ENCODE results near the gene NEDD1.
A peak's percentile ranks its signal among the peaks of the same experiment; 100 is the strongest.

The NEDD1 gene

DNA sequence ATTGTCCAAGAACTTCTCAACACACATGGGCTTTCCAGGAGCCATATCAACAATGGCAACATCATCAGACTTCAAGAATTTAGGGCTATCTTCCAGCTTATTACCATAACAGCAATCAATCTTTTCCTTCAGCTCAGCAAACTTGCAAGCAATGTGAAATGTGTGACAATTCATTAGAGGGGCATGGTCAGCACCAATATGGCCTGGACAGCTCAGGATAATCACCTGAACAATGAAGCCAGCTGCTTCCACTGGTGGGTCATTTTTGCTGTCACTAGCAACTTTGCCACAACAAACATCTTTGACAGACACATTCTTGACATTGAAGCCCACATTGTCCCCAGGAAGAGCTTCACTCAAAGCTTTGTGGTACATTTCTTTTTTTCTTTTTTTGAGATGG is 5.9 kb upstream of the NEDD1 start:
- DNase-seq (ENCODE audit: low read depth in 2 of 2): no peak

DNA sequence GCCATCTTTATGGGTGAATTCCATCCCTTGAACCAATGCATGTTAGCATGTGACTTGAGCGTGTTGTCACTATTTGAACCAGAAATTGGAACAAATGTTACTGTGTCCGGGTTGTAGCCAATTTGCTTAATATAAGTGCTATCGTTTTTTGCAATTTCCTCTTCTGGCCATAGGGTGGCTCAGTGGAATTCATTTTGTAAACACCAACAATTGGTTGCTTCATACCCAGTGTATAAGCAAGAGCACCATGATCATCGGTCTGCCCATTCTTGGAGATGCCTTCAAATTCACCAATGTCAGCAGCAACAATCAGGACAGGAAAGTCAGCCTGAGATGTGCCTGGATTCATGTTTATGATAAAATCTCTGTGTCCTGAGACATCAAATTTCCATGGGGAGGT is 5.0 kb upstream of the NEDD1 start:
- DNase-seq (ENCODE audit: low read depth in 2 of 2): no peak

DNA sequence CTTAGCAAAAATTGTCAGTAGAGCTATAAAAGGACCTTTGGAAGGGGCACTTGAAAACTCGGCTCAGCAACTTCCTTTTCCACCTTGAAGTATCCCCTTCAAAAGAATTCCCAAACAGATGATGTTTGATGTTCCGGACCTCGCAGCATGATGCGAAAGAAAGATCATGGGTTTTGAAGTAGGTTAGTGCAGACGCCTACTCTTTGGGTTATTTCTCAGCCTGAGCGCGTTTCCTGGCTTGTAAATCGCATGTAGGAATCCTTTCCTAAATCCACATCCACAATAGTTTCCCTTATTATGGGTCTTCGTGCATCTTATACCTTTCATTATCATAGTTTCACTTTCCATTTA is 584 bp upstream of the NEDD1 start:
- DNase-seq (ENCODE audit: low read depth in 2 of 2): no peak

DNA sequence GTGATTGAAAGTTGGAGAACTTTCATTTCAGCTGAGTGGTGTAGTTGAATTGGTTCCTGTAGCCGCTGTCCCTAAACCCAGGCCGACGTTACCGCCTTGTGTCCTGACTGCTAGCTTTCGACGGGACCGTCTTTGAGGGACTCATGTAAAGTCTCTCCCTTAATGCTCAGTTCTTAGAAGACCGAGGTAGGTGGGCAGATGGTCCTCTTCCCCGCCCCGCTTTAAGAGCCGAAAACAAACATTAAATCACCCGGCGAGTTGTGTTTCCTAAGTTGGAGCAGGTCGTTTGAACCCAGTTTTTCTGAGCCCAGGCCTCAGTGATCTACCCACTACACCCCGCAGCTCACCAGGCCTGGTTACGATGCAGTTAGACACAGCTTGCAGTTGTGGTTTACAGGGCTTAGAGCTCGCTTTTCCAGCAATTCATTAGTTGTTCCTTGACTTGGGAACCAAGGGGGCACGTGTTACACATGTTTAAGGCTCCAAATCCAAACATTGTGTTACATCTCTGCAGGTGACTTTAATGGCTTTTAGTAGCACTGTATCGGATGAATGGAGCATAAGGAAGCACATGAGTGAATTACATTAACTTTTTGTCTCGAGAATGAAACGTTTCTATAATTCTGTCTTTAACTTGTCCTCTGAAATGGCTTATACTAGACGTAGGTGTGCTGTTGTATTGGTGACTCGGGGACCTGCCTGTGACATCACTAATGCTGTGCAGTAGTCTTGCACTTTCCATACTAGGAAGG is 790 bp downstream of the NEDD1 start:
- DNase-seq (ENCODE audit: low read depth in 2 of 2): no peak

DNA sequence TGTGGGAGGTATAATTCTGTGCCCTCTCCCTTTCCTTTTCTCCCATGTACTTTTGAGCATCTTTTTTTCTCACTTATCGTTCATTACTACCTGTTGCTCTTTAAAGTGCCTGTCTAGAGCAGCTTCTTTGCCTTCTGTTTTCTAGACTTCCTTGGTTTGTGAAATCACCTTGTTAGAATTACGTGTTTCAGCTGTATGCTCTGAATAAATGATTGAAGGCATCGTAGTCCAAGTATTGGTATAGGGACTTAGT is 1.3 kb downstream of the NEDD1 start:
- DNase-seq (ENCODE audit: low read depth in 2 of 2): no peak

DNA sequence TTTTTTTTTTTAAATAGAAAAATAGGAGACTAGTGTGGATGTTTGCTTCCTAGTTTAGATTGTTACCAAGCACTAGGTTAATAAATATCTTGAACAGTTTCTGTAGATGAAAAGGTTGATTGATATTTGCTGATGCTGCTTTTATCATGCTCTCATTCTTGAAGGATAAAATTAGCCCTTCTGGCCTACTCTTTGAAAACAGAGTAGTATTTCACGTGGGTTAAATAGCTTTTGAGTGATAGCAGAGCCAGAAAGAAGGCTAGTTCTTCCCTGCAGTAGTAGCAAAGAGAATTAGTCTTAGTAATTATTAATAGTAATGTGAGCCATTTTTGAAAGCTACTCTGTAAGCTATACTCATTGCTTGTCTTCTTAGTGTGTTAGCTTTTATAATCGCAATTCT is 5.2 kb downstream of the NEDD1 start:
- DNase-seq (ENCODE audit: low read depth in 2 of 2): no peak

DNA sequence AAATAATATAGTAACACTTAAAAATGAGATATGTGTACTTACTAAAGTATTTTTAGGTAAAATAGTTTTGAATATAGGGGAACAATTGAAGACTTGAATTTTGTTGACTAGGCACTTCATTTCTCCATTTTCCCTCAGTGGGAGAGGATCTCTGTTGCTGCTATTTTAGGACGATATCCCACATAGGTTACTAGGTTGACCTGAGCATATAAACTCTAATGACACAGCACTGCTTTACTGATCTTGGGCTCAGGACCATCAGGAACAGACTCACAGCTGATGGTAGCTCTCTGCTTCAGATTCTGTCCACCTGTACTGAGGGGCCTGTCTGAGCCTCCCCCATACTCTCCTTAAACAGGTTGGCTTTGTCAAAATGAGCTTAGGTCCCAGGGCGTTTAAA is 5.9 kb downstream of the NEDD1 start:
- no peak for DNase-seq (ENCODE audit: low read depth in 2 of 2)

DNA sequence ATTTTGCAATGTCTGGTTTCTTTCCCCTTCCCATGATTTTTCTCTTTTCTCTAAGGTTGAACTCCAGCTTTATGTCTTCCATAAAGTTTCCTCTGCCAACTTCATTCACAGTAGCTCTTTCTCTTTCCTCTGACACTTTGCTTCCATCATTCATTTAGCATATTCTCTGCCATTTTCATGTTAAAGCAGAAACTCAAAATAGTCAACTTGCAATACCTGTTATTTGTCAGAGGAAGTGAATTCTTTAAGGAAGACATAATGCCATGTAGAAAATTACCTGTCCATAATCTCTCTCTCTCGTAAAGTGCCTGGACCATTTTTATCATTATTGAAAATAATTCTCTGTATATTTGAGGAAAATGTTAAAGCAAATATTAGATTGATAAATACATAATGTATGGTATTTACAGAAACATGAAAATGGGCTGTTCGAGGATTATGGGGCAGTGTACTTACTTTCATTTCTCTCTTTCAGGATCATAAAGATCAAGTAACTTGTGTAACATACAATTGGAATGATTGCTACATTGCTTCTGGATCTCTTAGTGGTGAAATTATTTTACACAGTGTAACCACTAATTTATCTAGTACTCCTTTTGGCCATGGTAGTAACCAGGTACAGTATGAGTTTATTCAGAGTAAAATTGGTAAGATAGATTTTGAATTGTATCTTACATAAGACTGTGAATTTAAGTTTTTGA is 12.6 kb downstream of the NEDD1 start:
- no peak for DNase-seq (ENCODE audit: low read depth in 2 of 2)

DNA sequence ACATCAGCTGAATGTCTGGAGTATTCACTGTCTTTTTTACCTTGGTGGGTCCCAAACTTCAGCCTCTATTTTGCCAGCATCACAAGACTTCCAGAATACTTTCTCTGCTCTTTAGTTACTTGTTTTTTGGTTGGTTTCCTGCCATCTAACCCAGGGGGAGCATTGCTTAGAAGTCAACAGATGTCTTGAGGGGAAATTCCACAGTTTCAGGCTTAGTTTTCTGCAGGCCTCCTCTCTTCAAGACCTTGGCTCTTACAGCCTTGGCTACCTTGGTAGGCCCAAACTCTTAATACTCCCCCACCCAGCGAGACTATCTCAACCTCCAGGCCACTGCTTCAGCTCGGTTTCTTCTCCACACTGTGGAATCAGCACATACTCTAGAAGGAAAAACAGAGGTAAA is 41.7 kb downstream of the NEDD1 start:
- no peak for DNase-seq (ENCODE audit: low read depth in 2 of 2)

DNA sequence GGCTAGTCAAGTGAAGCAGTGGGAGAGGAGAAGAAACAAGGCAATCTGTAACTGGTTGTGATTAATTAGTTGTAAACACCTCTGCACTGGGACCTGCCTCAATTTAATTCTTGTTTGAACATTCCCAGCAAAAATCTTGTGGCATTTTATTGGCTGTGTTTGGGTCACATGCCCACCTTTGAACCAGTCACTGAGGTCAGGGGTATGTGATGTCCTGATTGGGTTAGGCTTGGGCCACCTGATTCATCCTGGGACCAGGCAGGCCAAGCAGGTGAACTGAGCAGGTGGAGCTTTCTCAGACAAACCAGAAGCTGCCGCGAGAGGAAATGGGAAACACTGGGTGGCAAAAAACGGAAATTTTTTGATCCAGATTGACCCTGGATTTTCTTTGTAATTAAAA is 72.5 kb downstream of the NEDD1 start:
- DNase-seq (ENCODE audit: low read depth in 2 of 2): no peak

DNA sequence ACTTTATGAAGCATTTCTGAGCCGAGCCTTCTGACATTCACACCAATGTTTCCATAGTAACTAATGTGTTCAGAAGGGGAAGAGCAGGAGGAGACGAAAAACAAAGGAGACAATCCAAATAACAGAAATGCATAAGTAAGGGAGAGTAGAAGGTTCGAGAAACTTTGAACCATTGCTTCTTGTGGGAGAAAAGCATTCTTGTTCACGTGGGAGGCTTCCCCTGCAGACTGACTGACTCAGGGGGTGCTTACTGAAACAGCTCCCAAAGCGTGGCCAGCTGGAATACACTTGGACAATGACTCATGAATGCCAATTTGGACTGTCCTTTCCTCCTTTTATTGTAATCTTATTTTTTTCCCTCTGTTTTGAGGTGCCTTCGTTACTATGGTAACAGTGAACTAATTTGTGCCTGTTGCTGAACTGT is 73.9 kb downstream of the NEDD1 start:
- peak; percentile 24 to 26 for DNase-seq (ENCODE audit: low read depth in 2 of 2)

DNA sequence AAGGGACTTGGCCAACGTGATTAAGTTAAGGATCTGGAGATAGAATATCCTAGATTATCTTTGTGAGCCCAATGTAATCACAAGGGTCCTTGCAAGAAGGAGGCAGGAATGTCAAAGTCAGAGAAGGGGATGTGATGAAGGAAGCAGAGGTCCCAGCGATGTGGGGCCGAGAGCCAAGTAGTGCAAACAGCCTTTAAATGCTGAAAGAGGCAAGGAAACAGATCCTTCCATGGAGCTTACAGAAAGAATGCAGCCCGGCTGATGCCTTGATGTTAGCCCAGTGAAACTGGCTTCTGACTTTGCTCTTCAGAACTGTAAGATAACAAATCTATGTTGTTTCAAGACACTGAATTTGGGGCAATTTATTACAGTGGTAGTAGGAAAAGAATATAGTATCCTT is 74.9 kb downstream of the NEDD1 start:
- no peak for DNase-seq (ENCODE audit: low read depth in 2 of 2)

DNA sequence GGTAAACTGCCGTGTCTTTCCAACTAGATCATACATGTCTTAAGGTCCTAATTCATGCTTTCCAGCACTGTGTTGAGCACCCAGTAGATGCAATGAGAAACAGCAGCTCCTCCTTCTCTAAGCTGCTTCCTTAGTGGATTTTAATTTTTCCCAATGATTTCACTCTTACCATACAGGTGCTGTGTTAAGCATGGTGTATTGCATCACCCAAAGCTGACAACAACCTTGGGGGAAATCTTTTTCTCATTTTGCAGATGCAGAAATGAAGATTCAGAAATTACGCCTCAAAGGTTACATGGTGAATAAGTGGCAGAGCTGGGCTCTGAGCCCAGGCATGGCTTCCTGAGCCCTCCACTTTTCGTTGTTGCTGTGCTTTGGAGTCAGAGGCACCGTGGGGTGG is 75.6 kb downstream of the NEDD1 start:
- DNase-seq (ENCODE audit: low read depth in 2 of 2): no peak

DNA sequence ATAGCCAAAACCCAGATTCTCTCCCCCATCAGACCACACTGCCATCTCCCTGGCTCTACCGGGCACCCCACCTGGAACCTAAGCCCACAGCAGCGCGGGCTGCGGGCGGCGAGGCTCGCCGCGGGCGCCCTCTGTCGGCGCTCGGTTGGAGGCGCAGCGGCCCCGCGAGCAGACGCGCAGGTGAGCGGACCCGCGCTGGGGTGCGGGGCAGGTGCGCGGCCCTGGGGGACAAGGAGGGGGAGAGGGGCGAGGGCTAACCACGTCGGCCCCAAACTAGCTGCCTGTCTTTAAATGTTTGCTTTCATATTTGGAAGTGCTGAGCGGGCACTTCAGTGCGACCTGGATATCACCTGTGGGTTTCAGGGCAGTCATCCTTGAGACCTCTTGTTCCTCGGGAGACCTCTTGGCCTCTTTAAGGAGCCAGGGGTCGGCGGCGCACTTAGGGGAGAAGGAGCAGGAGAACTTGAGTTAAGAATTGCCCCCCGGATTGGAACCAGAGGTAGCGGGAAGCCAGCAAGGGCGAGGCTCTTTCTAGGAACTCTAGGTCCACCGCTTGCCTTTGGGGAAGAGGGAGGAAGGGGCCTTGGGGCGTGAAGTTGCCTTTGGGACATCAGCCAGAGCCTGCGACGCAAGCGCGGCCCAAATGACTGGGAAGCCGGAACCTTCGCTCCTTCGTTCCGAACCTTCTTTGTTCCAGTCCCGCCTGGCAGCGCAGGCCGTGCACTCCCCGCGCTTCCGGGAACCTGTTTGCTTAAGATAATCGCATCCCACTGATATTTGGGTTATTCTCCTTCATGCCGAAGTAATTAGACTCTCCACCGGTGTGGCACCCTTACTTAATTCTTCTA is 78.7 kb downstream of the NEDD1 start:
- DNase-seq (ENCODE audit: low read depth in 2 of 2): no peak

DNA sequence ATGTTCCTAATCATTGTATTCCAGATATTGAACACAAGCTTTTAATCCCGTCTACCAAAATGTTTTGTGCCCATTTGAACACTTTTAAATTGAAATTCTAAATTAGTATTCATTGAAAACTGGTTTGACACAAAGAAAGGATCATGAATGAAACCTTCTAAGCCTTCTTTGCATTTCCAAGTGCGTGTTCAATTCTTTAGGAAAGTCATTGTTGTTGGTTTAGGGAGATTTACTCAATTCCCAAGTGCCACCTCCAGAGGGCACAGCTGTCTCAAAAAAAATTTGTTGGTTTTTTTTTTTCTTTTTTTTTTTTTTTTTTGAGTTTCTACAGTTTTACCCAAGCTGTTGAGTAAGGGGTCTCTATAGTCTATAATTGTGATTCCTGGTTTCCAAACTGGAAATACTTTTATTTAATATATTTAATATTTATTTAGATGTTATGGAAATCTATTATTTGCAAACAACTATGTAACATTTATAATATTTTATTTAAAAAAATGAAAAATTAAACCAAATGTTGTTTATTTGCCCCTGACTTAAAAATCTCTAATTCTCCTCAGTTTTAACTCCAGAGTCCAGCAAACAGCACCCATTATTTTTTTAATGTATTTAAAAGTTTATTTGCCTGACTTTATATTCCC is 79.9 kb downstream of the NEDD1 start:
- DNase-seq (ENCODE audit: low read depth in 2 of 2): peak in 1 of 2 experiments; percentile 3

DNA sequence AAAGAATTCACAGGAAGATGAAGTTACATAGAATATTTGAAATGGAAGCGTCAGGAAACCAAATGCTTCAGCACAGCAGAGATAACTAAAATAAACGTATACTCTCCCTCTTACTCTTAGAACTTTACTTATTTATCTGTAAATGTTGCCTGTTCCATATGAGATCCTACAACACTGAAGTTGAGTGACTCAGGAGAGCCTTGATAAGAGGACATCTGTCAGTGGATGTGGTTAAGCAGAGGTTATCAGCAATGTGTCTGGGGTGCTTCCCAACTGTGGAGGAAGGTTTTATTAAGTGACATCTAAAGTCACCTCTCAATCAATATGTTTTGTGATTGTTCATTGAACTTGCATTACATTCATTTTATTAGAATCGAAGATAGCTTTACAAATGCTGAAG is 81.9 kb downstream of the NEDD1 start:
- DNase-seq (ENCODE audit: low read depth in 2 of 2): no peak

DNA sequence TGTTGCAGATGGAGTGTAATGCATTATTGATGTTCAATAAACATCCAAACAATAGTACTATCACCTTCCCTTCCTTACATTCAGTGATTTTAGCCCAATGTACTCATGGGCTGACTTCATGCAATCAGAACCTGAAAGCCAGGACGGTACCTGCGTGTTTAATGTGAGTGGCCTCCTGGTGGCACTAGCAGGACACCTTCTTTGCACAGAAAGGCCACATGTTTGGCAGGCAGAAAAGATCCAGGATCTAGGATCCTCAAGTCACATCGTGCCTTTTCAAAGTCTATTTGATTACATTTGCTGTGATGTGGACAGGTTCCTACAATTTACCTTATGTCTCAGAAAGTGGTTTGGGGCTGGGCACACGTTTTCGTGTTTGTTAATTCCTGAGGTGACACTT is 82.9 kb downstream of the NEDD1 start:
- no peak for DNase-seq (ENCODE audit: low read depth in 2 of 2)

DNA sequence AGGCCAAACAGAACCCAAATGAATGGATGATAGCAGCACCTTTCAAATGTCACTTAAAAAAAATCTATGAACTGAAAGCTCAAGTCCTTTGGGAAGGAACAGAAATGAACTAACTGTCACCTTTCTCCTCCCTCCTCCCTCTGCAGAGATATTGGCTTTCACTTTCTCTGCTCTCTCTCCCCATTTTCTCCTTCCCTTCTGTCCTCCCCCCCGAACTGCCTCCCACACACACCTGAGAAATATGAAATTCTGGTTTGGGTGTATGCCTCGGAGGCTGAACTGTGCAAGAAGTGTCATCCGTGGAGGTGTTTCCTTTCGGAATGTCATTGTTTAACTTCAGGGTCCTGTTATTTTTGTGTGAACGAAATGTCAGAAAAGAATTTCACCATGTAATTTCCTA is 87.8 kb downstream of the NEDD1 start:
- DNase-seq (ENCODE audit: low read depth in 2 of 2): no peak

DNA sequence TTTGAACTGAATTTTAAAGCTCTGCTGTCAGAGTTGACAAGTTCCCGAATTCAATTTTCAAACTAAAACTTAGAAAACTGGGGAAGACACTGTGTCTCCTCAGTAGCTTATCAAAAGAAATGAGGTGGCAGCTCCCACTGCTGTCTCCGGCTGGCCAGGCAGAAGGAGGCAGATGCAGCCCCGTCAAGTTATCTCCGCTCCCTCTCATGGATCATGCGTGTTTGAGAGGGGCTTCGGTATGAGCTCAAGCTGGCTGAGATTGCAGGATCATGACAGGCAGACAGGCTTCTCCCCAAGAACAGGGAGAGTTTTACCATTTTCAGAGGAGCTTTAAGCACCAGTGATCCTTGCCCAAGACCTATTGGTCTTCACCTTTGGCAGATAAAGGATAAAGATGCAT is 88.8 kb downstream of the NEDD1 start:
- no peak for DNase-seq (ENCODE audit: low read depth in 2 of 2)

DNA sequence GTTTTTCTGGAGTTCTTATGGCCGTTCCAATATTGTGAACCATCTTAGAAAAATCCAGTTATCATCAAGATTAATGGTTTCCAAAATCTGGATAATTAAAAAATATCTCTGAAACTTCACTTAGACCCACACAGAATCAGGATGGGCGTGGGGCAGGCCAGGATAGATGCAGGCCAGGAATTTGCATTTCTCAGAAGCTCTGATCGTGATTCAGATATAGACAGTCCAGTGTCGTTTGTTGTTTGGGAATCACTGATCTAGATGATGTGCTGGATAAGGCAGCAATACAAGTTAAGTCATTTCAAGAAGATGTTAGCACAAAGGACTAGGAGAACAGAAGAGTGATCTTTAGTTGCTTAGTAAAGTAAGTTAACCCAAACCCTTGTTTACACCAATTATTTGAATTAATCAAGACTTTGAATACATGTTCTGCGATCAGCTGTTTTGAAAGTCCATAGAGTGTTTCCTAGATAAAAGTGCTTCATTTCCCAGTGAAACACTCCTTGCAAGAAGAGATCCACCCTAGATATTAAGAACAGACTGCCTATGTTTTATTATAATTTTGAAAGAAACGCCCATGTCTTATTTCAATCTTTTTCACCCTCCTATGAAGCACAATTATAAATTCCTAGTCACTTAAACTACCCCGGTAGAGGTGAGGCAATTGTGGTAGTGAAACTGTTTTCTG is 90.9 kb downstream of the NEDD1 start:
- DNase-seq (ENCODE audit: low read depth in 2 of 2): no peak

DNA sequence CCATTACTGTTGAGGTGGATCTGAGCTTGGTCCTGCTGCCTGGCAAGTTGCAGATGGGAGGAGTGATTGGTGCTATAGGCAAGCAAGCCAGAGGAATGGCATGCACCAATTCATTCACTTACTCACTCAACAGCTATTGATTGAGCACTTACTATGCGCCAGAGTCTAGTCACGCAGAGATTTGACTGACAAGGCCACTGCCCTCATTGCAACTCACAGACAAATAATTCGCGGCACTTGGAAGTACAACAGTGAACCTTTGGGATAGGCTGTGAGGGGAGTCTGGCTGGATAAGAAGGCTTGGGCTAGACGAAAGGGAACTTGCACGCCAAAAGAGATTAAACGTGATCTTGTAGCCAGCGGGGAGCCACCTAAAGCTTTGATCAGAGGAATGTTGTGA is 96.2 kb downstream of the NEDD1 start:
- no peak for DNase-seq (ENCODE audit: low read depth in 2 of 2)

All from fibroblast of skin of left quadriceps (primary cell).